ENCODE data around the gene SPDYE2. TPM values are rescaled to one million over a fixed set of nuclear protein-coding genes. Genes with fewer than 3 reads are reported as not detected.
"Not testable (repeated sequence)": the region's sequence is repeated elsewhere in the genome, so short reads cannot be mapped to it uniquely, and the experiment has no call there.

SPDYE2 gene
- polyA plus RNA-seq, 3 donors: not detected

DNA sequence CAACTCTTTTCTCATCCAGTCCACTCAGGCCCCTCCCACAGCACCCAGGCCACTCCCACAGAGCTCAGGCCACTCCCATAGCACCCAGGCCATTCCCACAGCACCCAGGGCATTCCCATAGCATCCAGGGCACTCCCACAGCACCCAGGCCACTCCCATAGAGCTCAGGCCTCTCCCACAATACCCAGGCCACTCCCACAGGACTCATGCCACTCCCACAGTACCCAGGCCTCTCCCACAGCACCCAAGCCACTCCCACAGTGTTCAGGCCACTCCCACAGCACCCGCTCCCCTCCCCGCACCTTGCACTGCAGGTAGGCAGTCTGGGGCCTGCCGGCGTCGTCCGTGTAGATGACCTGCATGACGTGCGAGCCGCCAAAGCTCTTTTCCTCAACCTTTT lies 38.8 kb downstream of the SPDYE2 start:
- H3K36me3 Mint-ChIP-seq; H3K4me3 Mint-ChIP-seq; H3K4me2 ChIP-seq (replicated peaks; ENCODE audit: extremely low read depth, low read length, poor library complexity, severe bottlenecking); H3K9ac ChIP-seq (ENCODE audit: insufficient read depth, low read length, poor library complexity, severe bottlenecking); DNase-seq; H3K27me3 ChIP-seq (ENCODE audit: control insufficient read depth in 2 of 2, insufficient read depth in 2 of 2, low read length in 2 of 2); H3K9me3 ChIP-seq (replicated peaks in 1 of 2; ENCODE audit: control insufficient read depth in 1 of 2, insufficient read depth in 1 of 2, low read length in 2 of 2); H4K20me1 ChIP-seq (ENCODE audit: insufficient read depth, low read length); H3K27ac ChIP-seq (ENCODE audit: low read depth in 1 of 2, low read length in 2 of 2); H3K9me3 Mint-ChIP-seq; H2AFZ ChIP-seq (ENCODE audit: insufficient read depth, low read depth, low read length, poor library complexity, severe bottlenecking); H3K27me3 Mint-ChIP-seq (ENCODE audit: low read depth in 3 of 3); H3K36me3 ChIP-seq (replicated peaks in 1 of 2; ENCODE audit: control insufficient read depth in 1 of 2, insufficient read depth in 2 of 2, low read length in 2 of 2); H3K4me1 Mint-ChIP-seq; H3K79me2 ChIP-seq (ENCODE audit: insufficient read depth, low read length); H3K4me3 ChIP-seq (replicated peaks in 1 of 3; ENCODE audit: low read depth in 2 of 3, low read length in 3 of 3); H3K4me1 ChIP-seq (ENCODE audit: control insufficient read depth in 1 of 2, insufficient read depth in 2 of 2, low read length in 2 of 2); intact Hi-C loops (cut with micrococcal nuclease); H3K27ac Mint-ChIP-seq: not testable (repeated sequence)
- no CpG with 5 or more reads among the region's 9 CpGs for WGBS (ENCODE audit: insufficient coverage)

DNA sequence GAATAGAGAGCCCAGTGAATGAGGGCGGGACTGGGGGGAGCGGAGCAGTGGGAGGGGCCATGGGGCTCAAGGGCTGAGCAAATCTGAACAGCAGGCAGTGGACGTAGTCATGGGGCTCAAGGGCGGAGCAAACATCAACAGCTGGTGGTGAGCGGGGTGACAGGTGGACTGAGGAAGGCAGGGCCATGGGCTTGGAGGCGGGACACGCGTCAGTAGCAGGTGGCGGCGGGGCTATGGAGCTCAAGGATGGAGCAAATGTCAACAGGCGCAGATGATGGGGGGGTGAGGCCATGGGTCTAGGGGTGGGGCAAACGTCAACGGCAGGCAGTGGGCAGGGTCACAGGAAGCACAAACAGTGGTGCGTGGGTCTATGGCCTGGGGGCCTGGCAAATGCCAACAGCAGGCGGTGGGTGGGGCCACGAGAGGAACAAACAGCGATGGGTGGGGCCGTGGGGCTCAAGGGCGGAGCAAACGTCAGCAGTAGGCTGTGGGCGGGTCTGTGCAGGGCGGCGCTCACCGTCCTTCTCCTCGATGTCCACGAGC lies 41.5 kb downstream of the SPDYE2 start:
- H3K4me1 ChIP-seq (ENCODE audit: control insufficient read depth in 1 of 2, insufficient read depth in 2 of 2, low read length in 2 of 2); H3K79me2 ChIP-seq (ENCODE audit: insufficient read depth, low read length); H3K9me3 ChIP-seq (replicated peaks in 1 of 2; ENCODE audit: control insufficient read depth in 1 of 2, insufficient read depth in 1 of 2, low read length in 2 of 2); H3K36me3 ChIP-seq (replicated peaks in 1 of 2; ENCODE audit: control insufficient read depth in 1 of 2, insufficient read depth in 2 of 2, low read length in 2 of 2); intact Hi-C loops (cut with micrococcal nuclease); H3K4me3 ChIP-seq (replicated peaks in 1 of 3; ENCODE audit: low read depth in 2 of 3, low read length in 3 of 3); H3K4me2 ChIP-seq (replicated peaks; ENCODE audit: extremely low read depth, low read length, poor library complexity, severe bottlenecking); H3K27me3 ChIP-seq (ENCODE audit: control insufficient read depth in 2 of 2, insufficient read depth in 2 of 2, low read length in 2 of 2); H3K27ac ChIP-seq (ENCODE audit: low read depth in 1 of 2, low read length in 2 of 2); H3K4me3 Mint-ChIP-seq; H3K9me3 Mint-ChIP-seq; H2AFZ ChIP-seq (ENCODE audit: insufficient read depth, low read depth, low read length, poor library complexity, severe bottlenecking); H3K9ac ChIP-seq (ENCODE audit: insufficient read depth, low read length, poor library complexity, severe bottlenecking); H3K4me1 Mint-ChIP-seq; H4K20me1 ChIP-seq (ENCODE audit: insufficient read depth, low read length); H3K36me3 Mint-ChIP-seq; H3K27ac Mint-ChIP-seq; H3K27me3 Mint-ChIP-seq (ENCODE audit: low read depth in 3 of 3); DNase-seq: not testable (repeated sequence)
- 38% methylated on average over 3 of the region's 26 CpGs for WGBS (ENCODE audit: insufficient coverage)

DNA sequence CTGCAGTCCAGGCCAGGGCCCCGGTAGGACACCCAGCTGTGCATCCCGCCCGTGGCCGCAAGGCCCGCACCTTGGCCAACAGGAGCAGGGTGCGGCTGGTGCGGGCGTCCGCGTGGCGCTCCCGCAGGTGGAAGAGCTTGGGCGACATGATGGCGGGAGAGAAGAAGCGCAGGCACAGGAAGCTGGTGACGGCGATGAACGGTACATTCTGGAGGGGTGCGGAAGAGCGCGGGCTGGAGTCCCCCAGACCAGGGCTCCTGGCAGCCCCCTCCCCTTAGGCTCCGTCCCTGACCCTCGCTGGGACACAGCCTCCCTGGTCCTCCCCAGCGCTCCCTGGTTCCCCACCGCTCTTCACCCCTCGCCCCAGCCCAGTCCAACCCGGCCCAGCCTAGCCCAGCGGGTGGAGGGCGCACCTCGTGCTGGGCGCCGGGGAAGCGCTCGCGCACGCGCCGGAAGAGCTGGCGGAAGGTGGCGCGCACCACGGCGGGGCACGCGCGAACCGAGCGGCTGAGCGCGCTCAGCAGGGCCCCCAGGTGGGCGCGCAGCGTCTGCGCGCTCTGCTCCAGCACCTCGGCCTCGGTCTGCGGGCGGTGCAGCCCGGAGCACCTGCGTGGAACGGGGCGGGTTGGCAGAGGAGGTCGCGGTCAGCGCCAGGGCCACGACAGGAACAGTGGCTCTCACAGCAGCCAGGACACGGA lies 42.8 kb downstream of the SPDYE2 start:
- H3K36me3 Mint-ChIP-seq; H3K4me1 Mint-ChIP-seq; DNase-seq; H3K4me1 ChIP-seq (ENCODE audit: control insufficient read depth in 1 of 2, insufficient read depth in 2 of 2, low read length in 2 of 2); H3K4me3 Mint-ChIP-seq; H3K27me3 Mint-ChIP-seq (ENCODE audit: low read depth in 3 of 3); H3K4me2 ChIP-seq (replicated peaks; ENCODE audit: extremely low read depth, low read length, poor library complexity, severe bottlenecking); H3K9me3 ChIP-seq (replicated peaks in 1 of 2; ENCODE audit: control insufficient read depth in 1 of 2, insufficient read depth in 1 of 2, low read length in 2 of 2); H3K9ac ChIP-seq (ENCODE audit: insufficient read depth, low read length, poor library complexity, severe bottlenecking); H3K27ac ChIP-seq (ENCODE audit: low read depth in 1 of 2, low read length in 2 of 2); H2AFZ ChIP-seq (ENCODE audit: insufficient read depth, low read depth, low read length, poor library complexity, severe bottlenecking); intact Hi-C loops (cut with micrococcal nuclease); H3K9me3 Mint-ChIP-seq; H3K79me2 ChIP-seq (ENCODE audit: insufficient read depth, low read length); H3K27me3 ChIP-seq (ENCODE audit: control insufficient read depth in 2 of 2, insufficient read depth in 2 of 2, low read length in 2 of 2); H3K4me3 ChIP-seq (replicated peaks in 1 of 3; ENCODE audit: low read depth in 2 of 3, low read length in 3 of 3); H3K36me3 ChIP-seq (replicated peaks in 1 of 2; ENCODE audit: control insufficient read depth in 1 of 2, insufficient read depth in 2 of 2, low read length in 2 of 2); H3K27ac Mint-ChIP-seq; H4K20me1 ChIP-seq (ENCODE audit: insufficient read depth, low read length): not testable (repeated sequence)
- no CpG with 5 or more reads among the region's 68 CpGs for WGBS (ENCODE audit: insufficient coverage)

DNA sequence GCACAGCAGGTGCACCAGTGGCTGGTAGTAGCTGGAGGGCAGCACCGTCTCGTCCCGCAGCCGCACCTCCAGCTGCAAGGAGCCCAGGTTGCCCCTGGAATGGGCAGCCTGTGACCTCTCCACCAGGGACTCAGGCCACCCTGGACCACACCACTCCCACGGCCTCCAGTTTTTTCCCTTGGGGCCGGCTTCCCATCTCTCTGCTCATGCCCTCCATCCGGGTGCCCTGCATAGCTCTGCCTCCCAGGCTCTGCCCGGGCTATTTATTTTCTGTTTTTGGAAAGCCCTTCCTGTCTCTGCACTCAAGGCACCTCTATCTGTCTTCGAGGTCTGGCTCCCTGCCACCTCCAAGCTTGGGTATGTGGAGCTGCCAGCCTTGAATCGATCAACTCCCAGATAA lies 45.0 kb downstream of the SPDYE2 start:
- H3K36me3 ChIP-seq (replicated peaks in 1 of 2; ENCODE audit: control insufficient read depth in 1 of 2, insufficient read depth in 2 of 2, low read length in 2 of 2); H3K9ac ChIP-seq (ENCODE audit: insufficient read depth, low read length, poor library complexity, severe bottlenecking); H3K4me1 Mint-ChIP-seq; H3K9me3 Mint-ChIP-seq; H3K27me3 ChIP-seq (ENCODE audit: control insufficient read depth in 2 of 2, insufficient read depth in 2 of 2, low read length in 2 of 2); H3K9me3 ChIP-seq (replicated peaks in 1 of 2; ENCODE audit: control insufficient read depth in 1 of 2, insufficient read depth in 1 of 2, low read length in 2 of 2); H3K4me3 Mint-ChIP-seq; H3K79me2 ChIP-seq (ENCODE audit: insufficient read depth, low read length); H2AFZ ChIP-seq (ENCODE audit: insufficient read depth, low read depth, low read length, poor library complexity, severe bottlenecking); H3K4me3 ChIP-seq (replicated peaks in 1 of 3; ENCODE audit: low read depth in 2 of 3, low read length in 3 of 3); H3K27ac Mint-ChIP-seq; H3K4me1 ChIP-seq (ENCODE audit: control insufficient read depth in 1 of 2, insufficient read depth in 2 of 2, low read length in 2 of 2); H3K4me2 ChIP-seq (replicated peaks; ENCODE audit: extremely low read depth, low read length, poor library complexity, severe bottlenecking); H4K20me1 ChIP-seq (ENCODE audit: insufficient read depth, low read length); H3K27me3 Mint-ChIP-seq (ENCODE audit: low read depth in 3 of 3); H3K36me3 Mint-ChIP-seq; intact Hi-C loops (cut with micrococcal nuclease); H3K27ac ChIP-seq (ENCODE audit: low read depth in 1 of 2, low read length in 2 of 2); DNase-seq: not testable (repeated sequence)
- WGBS (ENCODE audit: insufficient coverage): 100% methylated on average over 1 of the region's 10 CpGs
